Adrenal gland (tissue), 12 donors: ENCODE results near the gene TOX3. TPM values are rescaled to one million over a fixed set of nuclear protein-coding genes. Genes with fewer than 3 reads are reported as not detected.

ENCODE experiments used
- DNase-seq, 7 donors: peaks; one replicate each; pipeline ENCODE4 v3.0.0-alpha.2; 2019 to 2020
- H3K27ac ChIP-seq, 5 donors: fragments of 200-600 bp; sonication (generic) in 4 of 5; 1 replicate in 3 of 5; 2 replicates in 2 of 5; pipeline versions ENCODE4 v1.5.1 to v1.8.0; 2016 to 2020; ENCODE audit warnings: mild to moderate bottlenecking in 1 of 5
- H3K27me3 ChIP-seq: fragments of 200-600 bp; 2 replicates; pipeline ENCODE4 v1.8.0; 2021
- H3K36me3 ChIP-seq, 2 donors: fragments of 200-600 bp; replicated peaks in 1 of 2; 1 replicate in 1 of 2; 2 replicates in 1 of 2; pipeline versions ENCODE4 v1.5.1 to v1.8.0; 2018 to 2022
- H3K4me1 ChIP-seq, 2 donors: fragments of 200-600 bp; replicated peaks in 1 of 2; 1 replicate in 1 of 2; 2 replicates in 1 of 2; pipeline versions ENCODE4 v1.5.1 to v1.8.0; 2018 to 2021
- H3K4me3 ChIP-seq, 4 donors: fragments of 200-600 bp; sonication (generic) in 3 of 4; one replicate each; pipeline ENCODE4 v1.5.1; 2016 to 2018
- H3K9me3 ChIP-seq, 3 donors: fragments of 200-600 bp; sonication (generic) in 1 of 3; replicated peaks in 1 of 3; 1 replicate in 2 of 3; 2 replicates in 1 of 3; pipeline versions ENCODE4 v1.5.1 to v1.8.0; 2016 to 2021
- POLR2A ChIP-seq, 2 donors: fragments of 450-650 bp; IDR thresholded peaks; one replicate each; pipeline ENCODE4 v1.6.1; 2017; ENCODE audit warnings: antibody characterized with exemption in 2 of 2, mild to moderate bottlenecking in 2 of 2, moderate library complexity in 1 of 2
- WGBS, 4 donors: extraction: QIAGEN DNeasy Blood & Tissue Kit in 2 of 4; methylation state at CpG; one replicate each; pipeline versions ENCODE4 v1.1.5 to v1.1.7; 2013 to 2017; 5-methylcytosine and 5-hydroxymethylcytosine counted together
- intact Hi-C, 2 donors: fragments of 100-400 bp; cut with DNase I; formaldehyde crosslinking; loops; one replicate each; pipeline versions ENCODE4 v1.14.1 to v1.15.0; 2022 to 2023
- polyA plus RNA-seq, 3 donors: library from polyadenylated mRNA; stranded (reverse); fragments of 200-250 nt in 2 of 3; fragments of 350-450 nt in 1 of 3; fragmentation: Illumina TruSeq in 1 of 3; extraction: RNeasy Lipid Tissue Mini Kit (QIAGEN cat#74804) in 1 of 3; gene quantifications; one replicate each; pipeline ENCODE4 v1.2.3, GENCODE V29; 2013 to 2014
- total RNA-seq, 9 donors: library from RNA; depleted of rRNA in 4 of 9; stranded (reverse); fragments of >200 nt in 4 of 9; fragments of 120-200 nt in 1 of 9; fragmentation: NEBNext Ultra II Directional in 1 of 9; extraction: Animal tissue kit (Norgen Biotek cat#: 25700) in 1 of 9; gene quantifications; one replicate each; pipeline versions ENCODE4 v1.1.0 to v1.2.4, GENCODE V29; 2013 to 2023
- TF ChIP-seq, protein P1 (sequence below), 6 experiments: fragments of 450-650 bp in 4 of 6; fragments of 200-600 bp in 2 of 6; sonication (generic) in 1 of 6; IDR thresholded peaks; 1 replicate in 5 of 6; 2 replicates in 1 of 6; pipeline versions ENCODE4 v1.5.1 to v1.8.0; 2016 to 2021; ENCODE audit warnings: antibody characterized with exemption in 6 of 6, mild to moderate bottlenecking in 2 of 6, moderate library complexity in 1 of 6
- donor health status: healthy with polysubstance abuse.
- donor health status: Bipolar disorder and iron deficiency.
- donor health status: DM: yes; HTN: yes; CAD: no.
- donor health status: DM: no; HTN: no; CAD: no.
- donor health status: DM: no; HTN: no; CAD: no.
- donor health status: DM: yes; HTN: yes; CAD: no.

The TOX3 gene
- total and polyA plus RNA-seq, 12 donors = 0.06 to 4.2 (median 1.2) TPM; not detected in 2

GRCh38 chr16:52497067-52497816, 49.7 kb downstream of the TOX3 start:
- intact Hi-C loops = no loop called here
- Histone ChIP-seq H3K4me1 (no peaks in the 10 kb centered on the region), H3K27me3 (no peaks in the 10 kb centered on the region), H3K9me3 (no peaks in the 10 kb centered on the region), H3K36me3 (no peaks in the 10 kb centered on the region), H3K4me3 (no peak overlapping the region), H3K27ac (no peak overlapping the region)
- TF ChIP-seq POLR2A (IDR thresholded peaks at IDR 0.05) = no peak
- TF ChIP-seq, protein P1, sequence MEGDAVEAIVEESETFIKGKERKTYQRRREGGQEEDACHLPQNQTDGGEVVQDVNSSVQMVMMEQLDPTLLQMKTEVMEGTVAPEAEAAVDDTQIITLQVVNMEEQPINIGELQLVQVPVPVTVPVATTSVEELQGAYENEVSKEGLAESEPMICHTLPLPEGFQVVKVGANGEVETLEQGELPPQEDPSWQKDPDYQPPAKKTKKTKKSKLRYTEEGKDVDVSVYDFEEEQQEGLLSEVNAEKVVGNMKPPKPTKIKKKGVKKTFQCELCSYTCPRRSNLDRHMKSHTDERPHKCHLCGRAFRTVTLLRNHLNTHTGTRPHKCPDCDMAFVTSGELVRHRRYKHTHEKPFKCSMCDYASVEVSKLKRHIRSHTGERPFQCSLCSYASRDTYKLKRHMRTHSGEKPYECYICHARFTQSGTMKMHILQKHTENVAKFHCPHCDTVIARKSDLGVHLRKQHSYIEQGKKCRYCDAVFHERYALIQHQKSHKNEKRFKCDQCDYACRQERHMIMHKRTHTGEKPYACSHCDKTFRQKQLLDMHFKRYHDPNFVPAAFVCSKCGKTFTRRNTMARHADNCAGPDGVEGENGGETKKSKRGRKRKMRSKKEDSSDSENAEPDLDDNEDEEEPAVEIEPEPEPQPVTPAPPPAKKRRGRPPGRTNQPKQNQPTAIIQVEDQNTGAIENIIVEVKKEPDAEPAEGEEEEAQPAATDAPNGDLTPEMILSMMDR (IDR thresholded peaks at IDR 0.05) = no peak
- 39 to 62% (median 59%) methylated on average over 1 of the region's 1 CpG for WGBS, 4 donors
- DNase-seq = no peak

DNA sequence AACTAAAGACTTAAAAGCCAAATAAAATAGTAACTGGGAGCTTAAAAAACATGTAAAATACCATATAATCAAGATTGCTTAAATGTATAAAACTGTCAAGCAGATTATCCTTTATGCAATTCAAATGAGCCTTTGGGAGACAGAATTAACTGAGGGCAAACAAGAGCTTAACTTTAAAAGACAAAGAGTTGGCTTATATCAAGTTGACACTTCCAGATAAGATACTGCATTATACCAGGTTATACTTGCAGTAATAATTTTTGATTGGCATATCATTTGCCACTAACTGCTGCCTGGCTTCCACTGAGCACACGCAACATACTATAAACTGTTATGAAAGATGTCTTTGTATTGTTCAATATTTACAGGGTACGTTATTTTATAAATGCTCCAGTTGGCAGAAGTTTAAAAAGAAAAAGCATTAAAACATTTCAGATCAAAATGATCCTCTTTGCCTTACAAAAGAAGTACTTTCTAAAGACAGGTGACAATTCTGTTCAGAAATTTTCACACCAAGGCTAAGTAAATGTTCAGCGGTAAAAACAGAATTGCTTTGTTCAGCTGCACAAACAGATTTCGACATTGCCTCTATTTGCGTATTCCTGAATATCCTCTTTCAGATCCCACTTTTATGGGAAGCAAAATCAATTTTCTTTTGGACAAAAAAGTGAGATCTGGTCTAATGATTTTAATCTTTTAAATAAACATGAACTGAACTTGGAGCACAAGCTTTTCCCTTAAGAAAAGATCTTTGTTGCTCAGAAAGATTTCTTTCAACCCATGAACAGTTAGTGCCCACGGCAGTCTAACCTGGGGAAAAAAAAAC, 50.7 kb downstream of the TOX3 start:
- H3K4me3 ChIP-seq = no peak overlapping the region
- no peaks in the 10 kb centered on the region for H3K27me3 ChIP-seq
- no peaks in the 10 kb centered on the region for H3K9me3 ChIP-seq
- H3K27ac ChIP-seq = no peak overlapping the region
- intact Hi-C loops = no loop called here
- no peaks in the 10 kb centered on the region for H3K36me3 ChIP-seq
- H3K4me1 ChIP-seq = no peaks in the 10 kb centered on the region
- TF ChIP-seq POLR2A (IDR thresholded peaks at IDR 0.05) = no peak
- TF ChIP-seq, protein P1 (IDR thresholded peaks at IDR 0.05) = no peak
- DNase-seq = no peak
- 71 to 76% (median 73%) methylated on average over 6 of the region's 6 CpGs for WGBS, 4 donors

DNA sequence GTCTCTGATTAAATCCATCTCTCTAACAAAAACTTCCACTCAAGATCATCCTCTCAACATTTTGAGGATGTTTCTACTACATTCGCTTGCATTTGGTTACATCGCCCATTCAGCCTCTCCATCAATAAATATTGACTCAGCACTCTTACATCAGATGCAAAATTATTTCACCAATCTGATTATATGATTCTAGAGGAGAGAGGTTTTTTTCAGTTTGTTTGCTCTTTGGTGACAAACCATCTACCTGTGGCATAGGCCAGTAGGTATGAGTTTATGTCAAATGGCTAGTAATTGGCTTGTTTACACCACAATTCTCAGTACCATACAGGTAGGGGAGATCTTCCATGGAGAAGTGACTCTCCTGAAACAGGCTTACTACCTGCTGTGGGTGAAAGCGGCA, 52.3 kb downstream of the TOX3 start:
- no peak overlapping the region for H3K27ac ChIP-seq
- no peaks in the 10 kb centered on the region for H3K9me3 ChIP-seq
- DNase-seq = no peak
- WGBS, 4 donors = 79 to 91% (median 82%) methylated on average over 3 of the region's 3 CpGs
- no peaks in the 10 kb centered on the region for H3K36me3 ChIP-seq
- TF ChIP-seq, protein P1 (IDR thresholded peaks at IDR 0.05) = no peak
- TF ChIP-seq POLR2A (IDR thresholded peaks at IDR 0.05) = no peak
- intact Hi-C loops = no loop called here
- H3K27me3 ChIP-seq = no peaks in the 10 kb centered on the region
- H3K4me1 ChIP-seq = no peaks in the 10 kb centered on the region
- no peak overlapping the region for H3K4me3 ChIP-seq

GRCh38 chr16:52494145-52494544, 52.8 kb downstream of the TOX3 start:
- Histone ChIP-seq H3K4me1 (no peaks in the 10 kb centered on the region), H3K4me3 (no peak overlapping the region), H3K27me3 (no peaks in the 10 kb centered on the region), H3K36me3 (no peaks in the 10 kb centered on the region), H3K9me3 (no peaks in the 10 kb centered on the region), H3K27ac (no peak overlapping the region)
- DNase-seq = no peak
- 71 to 78% (median 75%) methylated on average over 4 of the region's 4 CpGs for WGBS, 4 donors
- no peak for TF ChIP-seq POLR2A (IDR thresholded peaks at IDR 0.05)
- TF ChIP-seq, protein P1 (IDR thresholded peaks at IDR 0.05) = no peak
- intact Hi-C loops = no loop called here
